HEK293 (cell line): ENCODE measurements around the gene UBAC2.

Source experiments
- CTCF ChIA-PET: fragments of 350-600 bp; formaldehyde crosslinking; extraction: SDS; loops from one replicate; lab custom pipeline; 2021; ENCODE audit warnings: antibody characterized with exemption; lab: Yijun Ruan, JAX
- POLR2A ChIA-PET: fragments of 300-600 bp; formaldehyde crosslinking; extraction: SDS; loops from one replicate; lab custom pipeline; 2020; ENCODE audit warnings: antibody characterized with exemption, inconsistent platforms; lab: Yijun Ruan, JAX
- H3K27ac ChIP-seq: fragments of 200-500 bp; sonication (Bioruptor generic); 2 replicates; pipeline ENCODE4 v1.5.1; 2014; ENCODE audit warnings: low read depth, low read length, control low read depth, inconsistent platforms; ENCODE audit errors: extremely low read depth
- H3K36me3 ChIP-seq, 2 experiments: fragments of 200-500 bp in 1 of 2; sonication (Bioruptor generic) in 1 of 2; 1 replicate in 1 of 2; 2 replicates in 1 of 2; pipeline ENCODE4 v1.5.1; 2014 to 2017; ENCODE audit warnings: inconsistent platforms in 2 of 2, low read length in 2 of 2; ENCODE audit not compliant: control insufficient read depth in 2 of 2, insufficient read depth in 1 of 2
- H3K4me1 ChIP-seq: fragments of 200-500 bp; sonication (Bioruptor generic); 2 replicates; pipeline ENCODE4 v1.5.1; 2014; ENCODE audit warnings: mild to moderate bottlenecking, low read length, inconsistent platforms; ENCODE audit not compliant: control insufficient read depth, insufficient read depth
- H3K4me3 ChIP-seq: 2 replicates; pipeline ENCODE4 v1.5.1; 2011; ENCODE audit warnings: low read depth, mild to moderate bottlenecking, control low read depth, low read length, moderate library complexity
- H3K9me3 ChIP-seq: fragments of 200-500 bp; sonication (Bioruptor generic); 2 replicates; pipeline ENCODE4 v1.5.1; 2014; ENCODE audit warnings: low read depth, low read length, inconsistent platforms; ENCODE audit not compliant: control insufficient read depth, insufficient read depth
- EGR2 ChIP-seq: fragments of 450-650 bp; formaldehyde crosslinking; IDR thresholded peaks from 2 replicates; pipeline ENCODE4 v1.5.1; 2016; ENCODE audit warnings: low read depth, missing biosample characterization, missing genetic modification characterization
- HOXD13 ChIP-seq: sonication (generic); formaldehyde crosslinking; IDR thresholded peaks from 2 replicates; pipeline ENCODE4 v1.8.0; 2022; ENCODE audit warnings: missing genetic modification reagents, borderline replicate concordance
- IKZF3 ChIP-seq: fragments of 450-650 bp; IDR thresholded peaks from 2 replicates; pipeline ENCODE4 v1.5.0; 2018; ENCODE audit warnings: missing biosample characterization, mild to moderate bottlenecking, missing genetic modification characterization, moderate library complexity
- SETDB1 ChIP-seq: IDR thresholded peaks from one replicate; pipeline ENCODE4 v1.6.1; 2017; ENCODE audit warnings: mild to moderate bottlenecking, low read length, moderate library complexity, mixed read lengths; ENCODE audit not compliant: insufficient read length
- TCF7L2 ChIP-seq: IDR thresholded peaks from 2 replicates; pipeline ENCODE4 v1.6.1; 2011; ENCODE audit warnings: low read depth, mild to moderate bottlenecking, inconsistent platforms, low read length, moderate library complexity, borderline replicate concordance
- YY1 ChIP-seq: fragments of 450-650 bp; formaldehyde crosslinking; IDR thresholded peaks from 2 replicates; pipeline ENCODE4 v1.5.1; 2018; ENCODE audit warnings: missing biosample characterization, missing genetic modification characterization
- ZNF121 ChIP-seq: fragments of 450-650 bp; formaldehyde crosslinking; IDR thresholded peaks from 2 replicates; pipeline ENCODE4 v1.5.1; 2016; ENCODE audit warnings: missing biosample characterization, missing genetic modification characterization
- ZNF175 ChIP-seq: fragments of 450-650 bp; formaldehyde crosslinking; IDR thresholded peaks from 2 replicates; pipeline ENCODE4 v1.5.1; 2016; ENCODE audit warnings: missing biosample characterization, missing genetic modification characterization
- ZNF184 ChIP-seq: fragments of 450-650 bp; IDR thresholded peaks from 2 replicates; pipeline ENCODE4 v1.5.1; 2018; ENCODE audit warnings: missing biosample characterization, mild to moderate bottlenecking, missing genetic modification characterization
- ZNF239 ChIP-seq: fragments of 450-650 bp; formaldehyde crosslinking; IDR thresholded peaks from 2 replicates; pipeline ENCODE4 v1.5.1; 2016; ENCODE audit warnings: missing biosample characterization, missing genetic modification characterization
- ZNF248 ChIP-seq: fragments of 450-650 bp; formaldehyde crosslinking; IDR thresholded peaks from 2 replicates; pipeline ENCODE4 v1.5.1; 2017; ENCODE audit warnings: missing biosample characterization, missing genetic modification characterization
- ZNF394 ChIP-seq: fragments of 450-650 bp; formaldehyde crosslinking; IDR thresholded peaks from 2 replicates; pipeline ENCODE4 v1.5.1; 2016; ENCODE audit warnings: missing biosample characterization, missing genetic modification characterization, mild to moderate bottlenecking, moderate library complexity, borderline replicate concordance
- ZNF513 ChIP-seq: fragments of 450-650 bp; IDR thresholded peaks from 2 replicates; pipeline ENCODE4 v1.5.1; 2018; ENCODE audit warnings: missing biosample characterization, missing genetic modification characterization
- ZNF514 ChIP-seq: fragments of 450-650 bp; formaldehyde crosslinking; IDR thresholded peaks from 2 replicates; pipeline ENCODE4 v1.5.1; 2016; ENCODE audit warnings: missing biosample characterization, missing genetic modification characterization
- ZNF555 ChIP-seq: fragments of 450-650 bp; formaldehyde crosslinking; conservative IDR thresholded peaks from 2 replicates; pipeline ENCODE4 v1.5.1; 2017; ENCODE audit warnings: missing biosample characterization, mild to moderate bottlenecking, missing genetic modification characterization, inconsistent platforms
- ZNF558 ChIP-seq: fragments of 450-650 bp; formaldehyde crosslinking; IDR thresholded peaks from 2 replicates; pipeline ENCODE4 v1.5.1; 2016; ENCODE audit warnings: missing biosample characterization, missing genetic modification characterization
- ZNF560 ChIP-seq: fragments of 450-650 bp; formaldehyde crosslinking; IDR thresholded peaks from 2 replicates; pipeline ENCODE4 v1.5.1; 2017; ENCODE audit warnings: missing biosample characterization, missing genetic modification characterization, borderline replicate concordance
- ZNF585B ChIP-seq: fragments of 450-650 bp; formaldehyde crosslinking; IDR thresholded peaks from 2 replicates; pipeline ENCODE4 v1.5.1; 2016; ENCODE audit warnings: missing biosample characterization, missing genetic modification characterization
- ZNF600 ChIP-seq: fragments of 450-650 bp; formaldehyde crosslinking; IDR thresholded peaks from 2 replicates; pipeline ENCODE4 v1.5.1; 2016; ENCODE audit warnings: missing biosample characterization, missing genetic modification characterization
- ZNF621 ChIP-seq: fragments of 450-650 bp; formaldehyde crosslinking; IDR thresholded peaks from 2 replicates; pipeline ENCODE4 v1.5.1; 2017; ENCODE audit warnings: missing biosample characterization, missing genetic modification characterization
- ZNF658 ChIP-seq: fragments of 450-650 bp; formaldehyde crosslinking; IDR thresholded peaks from 2 replicates; pipeline ENCODE4; 2016; ENCODE audit warnings: missing biosample characterization, missing genetic modification characterization
- TF ChIP-seq, protein P1 (sequence below): fragments of 450-650 bp; formaldehyde crosslinking; IDR thresholded peaks from 2 replicates; pipeline ENCODE4 v1.5.1; 2017; ENCODE audit warnings: missing biosample characterization, missing genetic modification characterization

Gene UBAC2

GRCh38 chr13:99224021-99224420 lies 23.4 kb downstream of the UBAC2 start:
- no peak overlapping the region for H3K27ac ChIP-seq
- H3K4me1 ChIP-seq: peaks cover 6% of the 10 kb centered on the region
- H3K4me3 ChIP-seq: no peak overlapping the region
- H3K36me3 ChIP-seq: peaks cover 0 to 9% of the 10 kb centered on the region in 2 experiments; a peak in 1 of 3 replicates
- CTCF ChIA-PET: no interaction called here
- TF ChIP-seq ZNF513: no peak
- TF ChIP-seq YY1 (tag by site-specific recombination): no peak
- TF ChIP-seq, protein P1, sequence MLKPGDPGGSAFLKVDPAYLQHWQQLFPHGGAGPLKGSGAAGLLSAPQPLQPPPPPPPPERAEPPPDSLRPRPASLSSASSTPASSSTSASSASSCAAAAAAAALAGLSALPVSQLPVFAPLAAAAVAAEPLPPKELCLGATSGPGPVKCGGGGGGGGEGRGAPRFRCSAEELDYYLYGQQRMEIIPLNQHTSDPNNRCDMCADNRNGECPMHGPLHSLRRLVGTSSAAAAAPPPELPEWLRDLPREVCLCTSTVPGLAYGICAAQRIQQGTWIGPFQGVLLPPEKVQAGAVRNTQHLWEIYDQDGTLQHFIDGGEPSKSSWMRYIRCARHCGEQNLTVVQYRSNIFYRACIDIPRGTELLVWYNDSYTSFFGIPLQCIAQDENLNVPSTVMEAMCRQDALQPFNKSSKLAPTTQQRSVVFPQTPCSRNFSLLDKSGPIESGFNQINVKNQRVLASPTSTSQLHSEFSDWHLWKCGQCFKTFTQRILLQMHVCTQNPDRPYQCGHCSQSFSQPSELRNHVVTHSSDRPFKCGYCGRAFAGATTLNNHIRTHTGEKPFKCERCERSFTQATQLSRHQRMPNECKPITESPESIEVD (tag by site-specific recombination): no peak
- no peak for TF ChIP-seq ZNF121 (tag by site-specific recombination)
- TF ChIP-seq ZNF514 (tag by site-specific recombination): no peak
- TF ChIP-seq ZNF248 (tag by site-specific recombination): no peak
- no peak for TF ChIP-seq ZNF658 (tag by site-specific recombination)
- TF ChIP-seq ZNF600 (tag by site-specific recombination): no peak
- no peak for TF ChIP-seq ZNF558 (tag by site-specific recombination)
- TF ChIP-seq EGR2 (tag by site-specific recombination): no peak
- TF ChIP-seq ZNF585B (tag by site-specific recombination): no peak
- no peak for TF ChIP-seq ZNF184
- no peak for TF ChIP-seq ZNF621 (tag by site-specific recombination)
- no peak for TF ChIP-seq ZNF560 (tag by site-specific recombination)
- no peak for TF ChIP-seq HOXD13 (CRISPR knock-in tag)
- TF ChIP-seq, all 188 proteins: peak for 0
- POLR2A ChIA-PET: interaction anchor here (0.6 kb wide), 1 partner anchor 69 kb away, joined by 3 read pairs; no protein-coding TSS in a partner anchor
- no peaks in the 10 kb centered on the region for H3K9me3 ChIP-seq

- no peak for TF ChIP-seq SETDB1
- no peak for TF ChIP-seq ZNF555
- no peak for TF ChIP-seq ZNF175 (tag by site-specific recombination)
- peaks cover 0 to 9% of the 10 kb centered on the region in 2 experiments; a peak in 1 of 3 replicates for H3K36me3 ChIP-seq
These were observed 24.4 kb downstream of the UBAC2 start for GRCh38 chr13:99225078-99225477.

GRCh38 chr13:99226513-99226912 lies 25.9 kb downstream of the UBAC2 start:
- H3K27ac ChIP-seq: no peak overlapping the region
- no peaks in the 10 kb centered on the region for H3K9me3 ChIP-seq
- H3K4me3 ChIP-seq: no peak overlapping the region
- ChIA-PET POLR2A (no interaction called here), CTCF (no interaction called here)
- H3K36me3 ChIP-seq: peaks cover 0 to 9% of the 10 kb centered on the region in 2 experiments; a peak in 1 of 3 replicates
- H3K4me1 ChIP-seq: peaks cover 6% of the 10 kb centered on the region
- no peak for TF ChIP-seq IKZF3 (tag by site-specific recombination)
- no peak for TF ChIP-seq ZNF239 (tag by site-specific recombination)
- TF ChIP-seq TCF7L2: no peak
- no peak for TF ChIP-seq ZNF394 (tag by site-specific recombination)

More at GRCh38 chr13:99225078-99225477, 24.4 kb downstream of the UBAC2 start:
- Histone ChIP-seq H3K4me1 (peaks cover 6% of the 10 kb centered on the region), H3K9me3 (no peaks in the 10 kb centered on the region), H3K27ac (no peak overlapping the region), H3K4me3 (no peak overlapping the region)
- ChIA-PET POLR2A (no interaction called here), CTCF (interaction anchor here (0.6 kb wide), 1 partner anchor 20 kb away, joined by 4 read pairs; no protein-coding TSS in a partner anchor)
